Karpas-422 (cell line): ENCODE data around the gene CENPP. TPM values are rescaled to one million over a fixed set of nuclear protein-coding genes. Genes with fewer than 3 reads are reported as not detected.

Experiments used
- DNase-seq: peaks from one replicate; pipeline ENCODE4 v3.0.0-alpha.2; 2015
- H2AFZ ChIP-seq: fragments of 200-600 bp; sonication (generic); 2 replicates; pipeline ENCODE4 v1.6.1; 2014; ENCODE audit warnings: antibody characterized with exemption, low read length, mixed read lengths
- H3K27ac ChIP-seq: fragments of 200-600 bp; sonication (generic); 2 replicates; pipeline ENCODE4 v1.5.1; 2014; ENCODE audit warnings: mild to moderate bottlenecking, low read length, moderate library complexity
- H3K27me3 ChIP-seq: fragments of 200-600 bp; sonication (generic); 2 replicates; pipeline ENCODE4 v1.6.1; 2014; ENCODE audit warnings: low read length, mixed read lengths
- H3K36me3 ChIP-seq: fragments of 200-600 bp; sonication (generic); 2 replicates; pipeline ENCODE4 v1.6.1; 2014; ENCODE audit warnings: low read length, mixed read lengths; ENCODE audit not compliant: insufficient read depth
- H3K4me1 ChIP-seq: fragments of 200-600 bp; sonication (generic); 2 replicates; pipeline ENCODE4 v1.6.1; 2014; ENCODE audit warnings: mild to moderate bottlenecking, low read length, mixed read lengths
- H3K4me2 ChIP-seq: fragments of 200-600 bp; sonication (generic); 2 replicates; pipeline ENCODE4 v1.6.1; 2014; ENCODE audit warnings: low read length, low read depth, mild to moderate bottlenecking; ENCODE audit not compliant: poor library complexity, severe bottlenecking
- H3K4me3 ChIP-seq: fragments of 200-600 bp; sonication (generic); 2 replicates; pipeline ENCODE4 v1.5.1; 2014; ENCODE audit warnings: mild to moderate bottlenecking, antibody characterized with exemption, low read length, mixed read lengths
- H3K79me2 ChIP-seq: fragments of 200-600 bp; sonication (generic); 2 replicates; pipeline ENCODE4 v1.6.1; 2014; ENCODE audit warnings: mild to moderate bottlenecking, low read length, mixed read lengths
- H3K9ac ChIP-seq: fragments of 200-600 bp; sonication (generic); 2 replicates; pipeline ENCODE4 v1.6.0; 2014; ENCODE audit warnings: low read length
- H3K9me2 ChIP-seq: fragments of 200-600 bp; sonication (generic), shearing (Covaris generic); replicated peaks from 2 replicates; pipeline ENCODE4 v1.6.0; 2014; ENCODE audit warnings: mild to moderate bottlenecking, low read length, moderate library complexity; ENCODE audit not compliant: insufficient read depth
- H3K9me3 ChIP-seq: fragments of 300-700, 200-600 bp; sonication (generic); 2 replicates; pipeline ENCODE4 v1.6.1; 2014; ENCODE audit warnings: low read length, mixed read lengths
- H4K20me1 ChIP-seq: fragments of 200-600 bp; sonication (generic); 2 replicates; pipeline ENCODE4 v1.6.1; 2014; ENCODE audit warnings: mild to moderate bottlenecking, antibody characterized with exemption, low read length, low read depth; ENCODE audit not compliant: insufficient read depth
- total RNA-seq: library from RNA; depleted of rRNA; stranded (reverse); fragments of >200 nt; shearing (Covaris generic); gene quantifications from 2 replicates; pipeline ENCODE4 v1.2.3, GENCODE V29; 2014; ENCODE audit warnings: low replicate concordance

CENPP gene
- total RNA-seq, 1 experiment from 2014 or later, result 12.6 TPM

GRCh38 chr9:92640398-92641091 lies 314.8 kb downstream of the CENPP start:
- H3K79me2 ChIP-seq, result peaks cover 7% of the 10 kb centered on the region; the same call in 1 of the 2 replicates
- no peaks in the 10 kb centered on the region for H3K27me3 ChIP-seq
- no peaks in the 10 kb centered on the region for H4K20me1 ChIP-seq
- no peak overlapping the region for H3K4me3 ChIP-seq
- no peak overlapping the region for H3K9ac ChIP-seq
- no peak overlapping the region for H3K4me2 ChIP-seq
- H3K27ac ChIP-seq, result no peak overlapping the region
- DNase-seq, result no peak
- no peak overlapping the region for H2AFZ ChIP-seq
- H3K9me2 ChIP-seq, result no peaks in the 10 kb centered on the region
- peaks cover 22% of the 10 kb centered on the region; the same call in 1 of the 2 replicates for H3K36me3 ChIP-seq
- H3K9me3 ChIP-seq, result no peaks in the 10 kb centered on the region
- H3K4me1 ChIP-seq, result no peaks in the 10 kb centered on the region

DNA sequence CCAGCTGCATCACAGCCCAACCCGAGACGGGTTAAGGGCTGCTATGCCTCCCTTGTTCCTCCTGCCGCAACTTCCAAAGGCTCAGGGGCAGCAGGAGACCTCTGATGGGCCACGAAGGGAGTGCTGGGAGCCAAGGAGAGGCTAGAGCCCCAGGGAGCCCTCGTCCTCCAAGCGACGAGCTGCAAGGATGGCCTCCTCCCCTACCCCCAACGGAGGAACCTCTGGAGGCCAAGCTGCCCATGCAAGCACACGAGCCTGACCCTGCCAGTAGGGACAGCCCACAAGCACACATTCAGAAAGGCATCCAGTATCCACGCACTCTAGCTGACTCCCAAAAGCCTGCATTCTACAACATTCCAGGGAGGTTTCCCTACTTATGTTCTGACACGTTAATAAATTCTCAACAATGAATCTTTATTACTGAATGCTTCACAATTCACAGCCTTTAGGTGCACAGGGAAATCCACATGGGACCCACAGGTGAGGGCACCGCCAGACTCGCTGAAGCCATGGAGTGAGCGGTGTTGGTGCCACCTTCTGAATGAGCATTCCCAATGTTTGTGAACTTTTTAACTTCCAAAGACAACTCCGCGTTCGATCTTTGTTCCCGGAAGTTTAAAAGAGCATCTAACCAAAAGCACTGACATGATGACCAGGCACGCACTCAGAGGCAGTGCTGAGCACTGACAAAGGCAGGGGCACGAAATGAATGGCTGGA lies 315.5 kb downstream of the CENPP start:
- Histone ChIP-seq H2AFZ (no peak overlapping the region), H3K27me3 (no peaks in the 10 kb centered on the region), H3K4me1 (no peaks in the 10 kb centered on the region), H3K4me2 (no peak overlapping the region), H3K9ac (no peak overlapping the region), H4K20me1 (no peaks in the 10 kb centered on the region), H3K9me2 (no peaks in the 10 kb centered on the region), H3K9me3 (no peaks in the 10 kb centered on the region), H3K4me3 (no peak overlapping the region), H3K27ac (no peak overlapping the region), H3K36me3 (peaks cover 28% of the 10 kb centered on the region; the same call in 1 of the 2 replicates), H3K79me2 (peaks cover 13% of the 10 kb centered on the region)
- DNase-seq, result no peak

DNA sequence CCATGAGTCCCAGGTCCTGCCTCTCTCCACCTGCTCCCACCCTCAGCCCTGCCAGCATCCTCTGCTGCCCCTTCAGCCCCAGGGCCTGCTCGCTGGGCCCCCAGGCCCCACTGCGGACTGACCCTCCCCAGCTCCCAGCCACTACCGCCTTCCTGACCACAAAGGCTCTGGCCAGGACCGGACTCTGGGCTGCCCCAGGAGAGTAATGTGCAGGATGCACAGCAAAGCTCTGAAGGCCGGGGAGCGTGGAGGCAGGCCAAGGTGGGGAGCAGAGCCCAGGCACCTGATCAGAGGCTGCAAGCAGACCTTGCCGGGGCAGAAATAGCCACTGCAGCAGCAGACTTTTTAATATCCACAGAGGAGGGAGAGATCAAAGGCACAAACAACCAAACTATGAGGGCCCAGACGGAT lies 316.3 kb downstream of the CENPP start:
- DNase-seq, result no peak
- no peak overlapping the region for H3K9ac ChIP-seq
- no peaks in the 10 kb centered on the region for H4K20me1 ChIP-seq
- no peak overlapping the region for H3K4me3 ChIP-seq
- no peak overlapping the region for H2AFZ ChIP-seq
- peaks cover 17% of the 10 kb centered on the region for H3K79me2 ChIP-seq
- peaks cover 29% of the 10 kb centered on the region; the same call in 1 of the 2 replicates for H3K36me3 ChIP-seq
- H3K9me2 ChIP-seq, result no peaks in the 10 kb centered on the region
- no peaks in the 10 kb centered on the region for H3K9me3 ChIP-seq
- no peaks in the 10 kb centered on the region for H3K27me3 ChIP-seq
- no peaks in the 10 kb centered on the region for H3K4me1 ChIP-seq
- H3K27ac ChIP-seq, result no peak overlapping the region
- no peak overlapping the region for H3K4me2 ChIP-seq

DNA sequence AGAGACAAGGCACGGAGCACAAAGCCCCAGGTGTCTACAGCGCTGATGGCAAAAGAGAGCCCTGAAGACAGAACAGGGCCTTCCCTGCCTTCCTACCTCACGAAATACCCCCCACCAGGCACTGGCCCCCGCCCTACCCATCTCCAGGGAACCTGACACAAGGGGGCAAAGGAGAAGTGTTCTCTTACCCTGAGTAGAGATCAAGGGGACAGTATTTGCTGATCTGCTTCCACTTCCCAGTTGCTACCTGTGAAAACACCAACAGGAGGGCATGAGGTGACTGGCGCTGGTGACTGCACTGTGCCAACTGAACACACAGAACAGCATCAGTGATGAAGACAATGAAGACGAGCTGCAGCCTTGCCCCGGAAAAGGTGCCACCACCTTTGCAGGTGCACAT lies 316.8 kb downstream of the CENPP start:
- H3K79me2 ChIP-seq, result peaks cover 20% of the 10 kb centered on the region
- H3K36me3 ChIP-seq, result peaks cover 33% of the 10 kb centered on the region; the same call in 1 of the 2 replicates
- no peaks in the 10 kb centered on the region for H3K27me3 ChIP-seq
- no peaks in the 10 kb centered on the region for H3K4me1 ChIP-seq
- no peaks in the 10 kb centered on the region for H3K9me3 ChIP-seq
- no peak overlapping the region for H2AFZ ChIP-seq
- H3K9me2 ChIP-seq, result no peaks in the 10 kb centered on the region
- no peak overlapping the region for H3K4me2 ChIP-seq
- no peak overlapping the region for H3K27ac ChIP-seq
- no peak for DNase-seq
- no peak overlapping the region for H3K4me3 ChIP-seq
- H4K20me1 ChIP-seq, result 0 out of 2 replicates have a peak, but pooled peaks cover 2% of the 10 kb centered on the region
- no peak overlapping the region for H3K9ac ChIP-seq

- peaks cover 23% of the 10 kb centered on the region for H3K79me2 ChIP-seq
- H3K4me1 ChIP-seq, result no peaks in the 10 kb centered on the region
- H3K4me3 ChIP-seq, result no peak overlapping the region
- H3K36me3 ChIP-seq, result peaks cover 39% of the 10 kb centered on the region; the same call in 1 of the 2 replicates
- no peaks in the 10 kb centered on the region for H3K9me3 ChIP-seq
- H3K4me2 ChIP-seq, result no peak overlapping the region
- no peaks in the 10 kb centered on the region for H3K9me2 ChIP-seq
- no peak overlapping the region for H3K27ac ChIP-seq
- no peak overlapping the region for H3K9ac ChIP-seq
- DNase-seq, result no peak
- H2AFZ ChIP-seq, result no peak overlapping the region
- H4K20me1 ChIP-seq, result 0 out of 2 replicates have a peak, but pooled peaks cover 3% of the 10 kb centered on the region
- H3K27me3 ChIP-seq, result no peaks in the 10 kb centered on the region
Measured at GRCh38 chr9:92644278-92644677, 318.5 kb downstream of the CENPP start.

- DNase-seq, result no peak
- H3K79me2 ChIP-seq, result peaks cover 23% of the 10 kb centered on the region
Measured at GRCh38 chr9:92645041-92645440, 319.3 kb downstream of the CENPP start.

DNA sequence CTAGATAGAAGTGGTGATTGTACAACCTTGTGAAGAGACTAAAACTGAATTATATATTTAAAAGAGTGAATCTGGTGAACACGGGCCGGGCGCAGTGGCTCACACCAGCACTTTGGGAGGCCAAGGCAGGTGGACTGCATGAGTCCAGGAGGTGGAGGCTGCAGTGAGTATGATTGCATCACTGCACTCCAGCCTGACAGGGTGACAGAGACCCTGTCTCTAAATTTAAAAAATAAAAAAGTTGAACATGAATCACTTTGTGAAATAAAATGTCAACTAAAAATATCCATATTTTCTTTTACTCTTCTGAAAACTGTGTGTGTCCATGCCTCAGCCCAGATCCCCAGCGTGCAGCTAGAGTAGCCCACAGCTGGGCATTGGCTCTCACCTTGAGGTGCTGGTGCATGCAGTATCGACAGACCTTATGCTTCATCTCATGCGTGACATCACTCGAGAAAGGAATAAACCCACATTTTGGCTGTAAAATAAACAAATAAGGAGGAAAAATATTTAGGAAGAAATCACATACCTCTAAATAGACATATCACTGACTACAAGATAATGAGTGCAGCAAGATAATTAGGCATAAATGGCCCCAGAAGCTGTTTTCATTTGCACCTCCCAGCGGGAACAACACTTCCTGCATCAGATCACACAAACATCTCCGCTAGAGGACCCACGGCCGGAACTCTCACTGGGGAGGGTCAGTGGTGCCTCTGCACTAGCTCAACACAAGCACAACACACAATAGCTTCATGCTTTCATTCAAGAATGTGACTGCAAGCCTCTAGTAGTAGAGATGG lies 322.1 kb downstream of the CENPP start:
- Histone ChIP-seq H3K27ac (no peak overlapping the region), H3K9me3 (no peaks in the 10 kb centered on the region), H3K9ac (no peak overlapping the region), H3K4me1 (no peaks in the 10 kb centered on the region), H3K4me2 (no peak overlapping the region), H3K27me3 (no peaks in the 10 kb centered on the region), H3K36me3 (peaks cover 37% of the 10 kb centered on the region; the same call in 1 of the 2 replicates), H4K20me1 (0 out of 2 replicates have a peak, but pooled peaks cover 3% of the 10 kb centered on the region), H3K79me2 (peaks cover 23% of the 10 kb centered on the region), H3K9me2 (no peaks in the 10 kb centered on the region), H2AFZ (no peak overlapping the region), H3K4me3 (no peak overlapping the region)
- DNase-seq, result no peak

More at GRCh38 chr9:92645041-92645440, 319.3 kb downstream of the CENPP start:
- Histone ChIP-seq H3K27ac (no peak overlapping the region), H3K9me3 (no peaks in the 10 kb centered on the region), H3K9ac (no peak overlapping the region), H4K20me1 (0 out of 2 replicates have a peak, but pooled peaks cover 3% of the 10 kb centered on the region), H3K4me3 (no peak overlapping the region), H3K4me2 (no peak overlapping the region), H3K4me1 (no peaks in the 10 kb centered on the region), H3K36me3 (peaks cover 39% of the 10 kb centered on the region; the same call in 1 of the 2 replicates), H3K9me2 (no peaks in the 10 kb centered on the region), H3K27me3 (no peaks in the 10 kb centered on the region), H2AFZ (no peak overlapping the region)
